Testis (tissue), 3 donors: Measurements from ENCODE around the gene AIPL1. TPM values are rescaled to one million over a fixed set of nuclear protein-coding genes. Genes with fewer than 3 reads are reported as not detected.

ENCODE experiments used
- DNase-seq: peaks from one replicate; pipeline ENCODE4 v3.0.0-alpha.2; 2019
- H3K27ac ChIP-seq, 2 donors: fragments of 200-600 bp; sonication (generic); one replicate each; pipeline ENCODE4 v1.5.1; 2019
- H3K27me3 ChIP-seq: fragments of 200-600 bp; sonication (generic); one replicate; pipeline ENCODE4 v1.5.1; 2019
- H3K36me3 ChIP-seq: fragments of 200-600 bp; sonication (generic); one replicate; pipeline ENCODE4 v1.5.1; 2017; ENCODE audit warnings: low read depth; ENCODE audit errors: missing control alignments
- H3K4me1 ChIP-seq: fragments of 200-600 bp; sonication (generic); one replicate; pipeline ENCODE4 v1.5.1; 2019
- H3K4me3 ChIP-seq, 2 donors: fragments of 200-600 bp; sonication (generic); one replicate each; pipeline ENCODE4 v1.5.1; 2017 to 2019
- H3K9me3 ChIP-seq: fragments of 200-600 bp; sonication (generic); one replicate; pipeline ENCODE4 v1.5.1; 2017
- CTCF ChIP-seq, 3 experiments: fragments of 450-650 bp in 2 of 3; fragments of 200-600 bp in 1 of 3; sonication (generic) in 1 of 3; IDR thresholded peaks; one replicate each; pipeline ENCODE4 v1.5.1; 2016 to 2019; ENCODE audit warnings: antibody characterized with exemption in 3 of 3, mild to moderate bottlenecking in 2 of 3, moderate library complexity in 1 of 3
- POLR2A ChIP-seq: fragments of 450-650 bp; IDR thresholded peaks from one replicate; pipeline ENCODE4 v1.6.1; 2017; ENCODE audit warnings: antibody characterized with exemption, mild to moderate bottlenecking, moderate library complexity
- WGBS, 2 donors: methylation state at CpG; one replicate each; pipeline ENCODE4 v1.1.5; 2018; 5-methylcytosine and 5-hydroxymethylcytosine counted together
- intact Hi-C: fragments of 100-400 bp; cut with DNase I; formaldehyde crosslinking; loops from one replicate; pipeline ENCODE4 v1.15.1; 2023; ENCODE audit warnings: low total_unique reads
- polyA plus RNA-seq: library from polyadenylated mRNA; stranded (reverse); fragments of 350-450 nt; fragmentation: Illumina TruSeq; extraction: RNeasy Lipid Tissue Mini Kit (QIAGEN cat#74804); gene quantifications from one replicate; pipeline ENCODE4 v1.2.3, GENCODE V29; 2014; ENCODE audit warnings: low read depth, low replicate concordance; ENCODE audit not compliant: insufficient read depth
- total RNA-seq, 2 donors: library from RNA; depleted of rRNA; stranded (reverse); fragments of >200 nt; gene quantifications; one replicate each; pipeline ENCODE4 v1.2.3, GENCODE V29; 2016

The AIPL1 gene
- total and polyA plus RNA-seq, 3 donors from 2014 or later, result 0.37 to 1.0 (median 0.49) TPM

GRCh38 chr17:6464446-6465041, 29.6 kb upstream of the AIPL1 start:
- H3K9me3 ChIP-seq, result no peaks in the 10 kb centered on the region
- no peaks in the 10 kb centered on the region for H3K36me3 ChIP-seq
- intact Hi-C loops, result no loop called here
- H3K4me1 ChIP-seq, result no peaks in the 10 kb centered on the region
- WGBS, 2 donors, result 81 to 94% methylated on average over 5 to 14 of the region's 14 CpGs
- H3K27ac ChIP-seq, result no peak overlapping the region
- H3K27me3 ChIP-seq, result no peaks in the 10 kb centered on the region
- H3K4me3 ChIP-seq, result no peak overlapping the region
- TF ChIP-seq POLR2A, result no peak
- no peak for TF ChIP-seq CTCF (IDR thresholded peaks at IDR 0.05)
- DNase-seq, result no peak

GRCh38 chr17:6463616-6464445, 28.9 kb upstream of the AIPL1 start:
- WGBS, 2 donors, result 91 to 94% methylated on average over 16 to 23 of the region's 24 CpGs
- intact Hi-C loops, result no loop called here
- Histone ChIP-seq H3K4me3 (no peak overlapping the region), H3K27ac (no peak overlapping the region), H3K4me1 (no peaks in the 10 kb centered on the region), H3K27me3 (no peaks in the 10 kb centered on the region), H3K9me3 (no peaks in the 10 kb centered on the region), H3K36me3 (no peaks in the 10 kb centered on the region)
- DNase-seq, result no peak
- TF ChIP-seq POLR2A, result no peak
- TF ChIP-seq CTCF (IDR thresholded peaks at IDR 0.05), result no peak

GRCh38 chr17:6462692-6463091, 27.8 kb upstream of the AIPL1 start:
- no peaks in the 10 kb centered on the region for H3K4me1 ChIP-seq
- intact Hi-C loops, result no loop called here
- H3K27me3 ChIP-seq, result no peaks in the 10 kb centered on the region
- H3K36me3 ChIP-seq, result no peaks in the 10 kb centered on the region
- TF ChIP-seq POLR2A, result no peak
- no peak for TF ChIP-seq CTCF (IDR thresholded peaks at IDR 0.05)
- H3K4me3 ChIP-seq, result no peak overlapping the region
- 89% methylated on average over 2 of the region's 2 CpGs; no CpG with 5 or more reads in 1 of the 2 donors for WGBS, 2 donors
- no peak for DNase-seq
- no peak overlapping the region for H3K27ac ChIP-seq
- H3K9me3 ChIP-seq, result no peaks in the 10 kb centered on the region

GRCh38 chr17:6461792-6462524, 27.0 kb upstream of the AIPL1 start:
- Histone ChIP-seq H3K27me3 (no peaks in the 10 kb centered on the region), H3K4me3 (no peak overlapping the region), H3K9me3 (no peaks in the 10 kb centered on the region), H3K36me3 (no peaks in the 10 kb centered on the region), H3K4me1 (no peaks in the 10 kb centered on the region), H3K27ac (no peak overlapping the region)
- TF ChIP-seq POLR2A, result no peak
- 87 to 92% methylated on average over 10 of the region's 10 CpGs for WGBS, 2 donors
- intact Hi-C loops, result no loop called here
- no peak for DNase-seq

- H3K27me3 ChIP-seq, result no peaks in the 10 kb centered on the region
- TF ChIP-seq CTCF (IDR thresholded peaks at IDR 0.05) (no peak), POLR2A (no peak)
- H3K36me3 ChIP-seq, result no peaks in the 10 kb centered on the region
- H3K4me3 ChIP-seq, result no peak overlapping the region
- H3K9me3 ChIP-seq, result no peaks in the 10 kb centered on the region
- intact Hi-C loops, result no loop called here
- 94 to 97% methylated on average over 9 to 14 of the region's 14 CpGs for WGBS, 2 donors
- DNase-seq, result no peak
- no peak overlapping the region for H3K27ac ChIP-seq
- H3K4me1 ChIP-seq, result no peaks in the 10 kb centered on the region
Observed at GRCh38 chr17:6461246-6461645, 26.3 kb upstream of the AIPL1 start.
